ENCODE measurements around the gene SCAI. TPM values are rescaled to one million over a fixed set of nuclear protein-coding genes. Genes with fewer than 3 reads are reported as not detected.
"Not testable (repeated sequence)": the region's sequence is repeated elsewhere in the genome, so short reads cannot be mapped to it uniquely, and the experiment has no call there.

SCAI gene
- total RNA-seq, 1 experiment from 2014 or later, result 3.7 TPM

GRCh38 chr9:125088752-125089151, 54.6 kb downstream of the SCAI start:
- peaks cover 7% of the 10 kb centered on the region for H3K9me3 Mint-ChIP-seq (ENCODE audit: unreplicated experiment)
- no peak for DNase-seq (ENCODE audit: unreplicated experiment)
- H3K4me1 Mint-ChIP-seq (ENCODE audit: insufficient read depth, unreplicated experiment), result no peaks in the 10 kb centered on the region
- H3K27ac Mint-ChIP-seq (ENCODE audit: low read depth, unreplicated experiment), result no peak overlapping the region
- H3K27me3 Mint-ChIP-seq (ENCODE audit: insufficient read depth, unreplicated experiment), result no peaks in the 10 kb centered on the region
- no peaks in the 10 kb centered on the region for H3K36me3 Mint-ChIP-seq (ENCODE audit: insufficient read depth, unreplicated experiment)
- intact Hi-C loops (cut with micrococcal nuclease), result no loop called here
- no peak overlapping the region for H3K4me3 Mint-ChIP-seq (ENCODE audit: unreplicated experiment)
- no TSS peak for BruUV-seq (replicated peaks)
- ChIA-PET POLR2A (interaction anchor here (0.5 kb wide), 1 partner anchor 12 kb away, joined by 5 read pairs; no protein-coding TSS in a partner anchor), CTCF (no interaction called here)
- TF ChIP-seq CTCF (IDR thresholded peaks at IDR 0.05; ENCODE audit: unreplicated experiment), result no peak

DNA sequence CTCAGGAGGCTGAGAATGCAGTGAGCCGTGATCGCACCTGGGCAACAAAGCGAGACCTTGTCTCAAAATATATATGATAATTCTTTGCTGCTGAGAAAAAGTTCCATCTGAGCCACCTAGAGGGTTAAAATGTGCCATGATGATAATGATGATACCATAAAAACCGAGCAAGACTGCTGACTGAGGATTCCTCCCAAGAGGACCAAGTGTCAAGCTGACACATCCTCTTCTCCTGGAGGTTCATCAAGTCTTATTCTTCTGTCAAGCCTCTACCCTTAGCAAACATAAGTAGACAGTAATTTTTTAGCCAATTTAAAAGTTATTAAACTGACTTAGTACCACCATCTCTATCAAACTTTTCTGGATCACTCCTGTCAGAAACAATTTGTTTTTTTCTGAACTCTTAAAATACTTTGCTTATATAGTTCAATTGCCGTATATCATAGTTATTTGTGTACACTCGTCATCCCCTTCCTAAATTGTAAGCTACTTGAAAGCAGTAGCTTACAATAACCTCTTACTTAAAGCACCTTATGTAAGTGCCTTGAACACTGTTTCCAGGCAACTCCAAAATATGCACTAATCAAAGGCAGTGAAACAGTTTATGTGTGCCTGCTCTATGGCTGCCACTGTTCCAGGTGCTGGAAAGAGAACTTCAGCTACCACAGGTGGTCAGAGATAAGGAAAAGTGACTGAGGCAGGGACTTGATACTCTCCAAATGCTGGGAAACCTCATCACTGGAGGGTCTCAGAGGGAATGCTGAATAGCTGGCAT, 57.4 kb downstream of the SCAI start:
- H3K9me3 Mint-ChIP-seq (ENCODE audit: unreplicated experiment), result peaks cover 18% of the 10 kb centered on the region
- no peaks in the 10 kb centered on the region for H3K36me3 Mint-ChIP-seq (ENCODE audit: insufficient read depth, unreplicated experiment)
- no peak for DNase-seq (ENCODE audit: unreplicated experiment)
- H3K4me3 Mint-ChIP-seq (ENCODE audit: unreplicated experiment), result no peak overlapping the region
- H3K27ac Mint-ChIP-seq (ENCODE audit: low read depth, unreplicated experiment), result no peak overlapping the region
- POLR2A ChIA-PET, result no interaction called here
- CTCF ChIA-PET, result no interaction called here
- TF ChIP-seq CTCF (IDR thresholded peaks at IDR 0.05; ENCODE audit: unreplicated experiment), result no peak
- H3K4me1 Mint-ChIP-seq (ENCODE audit: insufficient read depth, unreplicated experiment), result no peaks in the 10 kb centered on the region
- intact Hi-C loops (cut with micrococcal nuclease), result no loop called here
- H3K27me3 Mint-ChIP-seq (ENCODE audit: insufficient read depth, unreplicated experiment), result no peaks in the 10 kb centered on the region
- no TSS peak for BruUV-seq (replicated peaks)

DNA sequence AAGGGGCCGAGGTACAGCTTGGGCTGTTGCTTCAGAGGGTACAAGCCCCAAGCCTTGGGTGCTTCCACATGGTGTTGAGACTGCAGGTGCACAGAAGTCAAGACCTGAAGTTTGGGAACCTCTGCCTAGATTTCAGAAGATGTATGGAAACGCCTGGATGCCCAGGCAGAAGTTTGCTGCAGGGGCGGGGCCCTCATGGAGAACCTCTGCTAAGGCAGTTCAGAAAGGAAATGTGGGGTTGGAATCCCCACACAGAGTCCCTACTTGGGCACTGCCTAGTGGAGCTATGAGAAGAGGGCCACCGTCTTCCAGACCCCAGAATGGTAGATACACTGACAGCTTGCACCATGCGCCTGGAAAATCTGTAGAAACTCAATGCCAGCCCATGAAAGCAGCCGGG, 61.1 kb downstream of the SCAI start:
- H3K27ac Mint-ChIP-seq (ENCODE audit: low read depth, unreplicated experiment); H3K4me1 Mint-ChIP-seq (ENCODE audit: insufficient read depth, unreplicated experiment); H3K36me3 Mint-ChIP-seq (ENCODE audit: insufficient read depth, unreplicated experiment); H3K4me3 Mint-ChIP-seq (ENCODE audit: unreplicated experiment); DNase-seq (ENCODE audit: unreplicated experiment); H3K27me3 Mint-ChIP-seq (ENCODE audit: insufficient read depth, unreplicated experiment); intact Hi-C loops (cut with micrococcal nuclease); POLR2A ChIA-PET; BruUV-seq (replicated peaks): not testable (repeated sequence)
- CTCF ChIA-PET, result interaction anchor here (0.6 kb wide), 1 partner anchor 191 kb away, joined by 9 read pairs; no protein-coding TSS in a partner anchor
- peaks cover 14% of the 10 kb centered on the region for H3K9me3 Mint-ChIP-seq (ENCODE audit: unreplicated experiment)

DNA sequence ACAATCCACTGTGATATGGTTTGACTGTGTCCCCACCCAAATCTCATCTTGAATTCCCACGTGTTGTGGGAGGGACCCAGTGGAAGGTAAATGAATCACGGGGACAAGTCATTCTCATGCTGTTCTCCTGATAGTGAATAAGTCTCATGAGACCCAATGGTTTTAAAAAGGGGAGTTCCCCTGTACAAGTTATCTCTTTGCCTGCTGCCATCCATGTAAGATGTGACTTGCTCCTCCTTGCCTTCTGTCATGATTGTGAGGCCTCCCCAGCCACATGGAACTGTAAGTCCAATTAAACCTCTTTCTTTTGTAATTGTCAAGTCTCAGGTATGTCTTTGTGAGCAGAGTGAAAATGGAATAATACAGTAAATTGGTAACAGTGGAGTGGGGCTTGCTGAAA, 62.5 kb downstream of the SCAI start:
- BruUV-seq (replicated peaks); CTCF ChIA-PET; H3K27me3 Mint-ChIP-seq (ENCODE audit: insufficient read depth, unreplicated experiment); H3K27ac Mint-ChIP-seq (ENCODE audit: low read depth, unreplicated experiment); intact Hi-C loops (cut with micrococcal nuclease); H3K36me3 Mint-ChIP-seq (ENCODE audit: insufficient read depth, unreplicated experiment); DNase-seq (ENCODE audit: unreplicated experiment); H3K4me1 Mint-ChIP-seq (ENCODE audit: insufficient read depth, unreplicated experiment); H3K4me3 Mint-ChIP-seq (ENCODE audit: unreplicated experiment): not testable (repeated sequence)
- peaks cover 14% of the 10 kb centered on the region for H3K9me3 Mint-ChIP-seq (ENCODE audit: unreplicated experiment)
- POLR2A ChIA-PET, result interaction anchor here (1.2 kb wide), 1 partner anchor 15 kb away, joined by 3 read pairs; no protein-coding TSS in a partner anchor

- intact Hi-C loops (cut with micrococcal nuclease), result no loop called here
- H3K9me3 Mint-ChIP-seq (ENCODE audit: unreplicated experiment), result peaks cover 14% of the 10 kb centered on the region
- BruUV-seq (replicated peaks), result no TSS peak
- H3K27ac Mint-ChIP-seq (ENCODE audit: low read depth, unreplicated experiment), result no peak overlapping the region
- no peaks in the 10 kb centered on the region for H3K27me3 Mint-ChIP-seq (ENCODE audit: insufficient read depth, unreplicated experiment)
- CTCF ChIA-PET, result no interaction called here
- POLR2A ChIA-PET, result interaction anchor here (1.2 kb wide), 1 partner anchor 16 kb away, joined by 3 read pairs; no protein-coding TSS in a partner anchor
- no peak for DNase-seq (ENCODE audit: unreplicated experiment)
- no peaks in the 10 kb centered on the region for H3K36me3 Mint-ChIP-seq (ENCODE audit: insufficient read depth, unreplicated experiment)
- no peak for TF ChIP-seq CTCF (IDR thresholded peaks at IDR 0.05; ENCODE audit: unreplicated experiment)
- H3K4me1 Mint-ChIP-seq (ENCODE audit: insufficient read depth, unreplicated experiment), result no peaks in the 10 kb centered on the region
- no peak overlapping the region for H3K4me3 Mint-ChIP-seq (ENCODE audit: unreplicated experiment)
Observed at GRCh38 chr9:125079931-125080330, 63.4 kb downstream of the SCAI start.

Measured in MCF 10A (cell line).